Fibroblast of lung (primary cell): ENCODE measurements around the gene SBNO2. TPM values are rescaled to one million over a fixed set of nuclear protein-coding genes. Genes with fewer than 3 reads are reported as not detected.

Source experiments
- DNase-seq, 2 donors: peaks; one replicate each; pipeline versions ENCODE4 v3.0.0 to v3.0.0-alpha.2; 2010; ENCODE audit warnings: low read depth in 2 of 2
- H2AFZ ChIP-seq: 2 replicates; pipeline ENCODE4 v1.5.1; 2012; ENCODE audit warnings: low read length, control low read depth, inconsistent platforms
- H3K27ac ChIP-seq: 2 replicates; pipeline ENCODE4 v1.5.1; 2011; ENCODE audit warnings: low read length, control low read depth; ENCODE audit not compliant: insufficient read depth
- H3K27me3 ChIP-seq: 2 replicates; pipeline ENCODE4 v1.5.1; 2011; ENCODE audit warnings: mild to moderate bottlenecking, low read length; ENCODE audit not compliant: control insufficient read depth, insufficient read depth
- H3K36me3 ChIP-seq: 2 replicates; pipeline ENCODE4 v1.5.1; 2011; ENCODE audit warnings: low read length; ENCODE audit not compliant: control insufficient read depth, insufficient read depth
- H3K4me1 ChIP-seq: 2 replicates; pipeline ENCODE4 v1.5.1; 2011; ENCODE audit warnings: low read length; ENCODE audit not compliant: control insufficient read depth, insufficient read depth; ENCODE audit errors: extremely low read depth
- H3K4me2 ChIP-seq: 2 replicates; pipeline ENCODE4 v1.5.1; 2011; ENCODE audit warnings: low read length, control low read depth; ENCODE audit not compliant: insufficient read depth; ENCODE audit errors: extremely low read depth
- H3K4me3 ChIP-seq, 4 experiments: fragments of 200-600 bp in 1 of 4; sonication (generic) in 1 of 4; replicated peaks in 1 of 4; 2 replicates each; pipeline ENCODE4 v1.5.1; 2011 to 2016; ENCODE audit warnings: low read length in 4 of 4, low read depth in 3 of 4, mild to moderate bottlenecking in 3 of 4, control low read depth in 2 of 4, inconsistent platforms in 1 of 4, mixed read lengths in 1 of 4; ENCODE audit not compliant: insufficient read depth in 1 of 4; ENCODE audit errors: control extremely low read depth in 1 of 4
- H3K79me2 ChIP-seq: 2 replicates; pipeline ENCODE4 v1.5.1; 2012; ENCODE audit warnings: mild to moderate bottlenecking, low read length, inconsistent platforms; ENCODE audit not compliant: control insufficient read depth, insufficient read depth
- H3K9ac ChIP-seq: 2 replicates; pipeline ENCODE4 v1.5.1; 2011; ENCODE audit warnings: mild to moderate bottlenecking, low read length, control low read depth; ENCODE audit not compliant: insufficient read depth
- H3K9me3 ChIP-seq: 2 replicates; pipeline ENCODE4 v1.5.1; 2012; ENCODE audit warnings: low read depth, low read length; ENCODE audit not compliant: control insufficient read depth, insufficient read depth
- H4K20me1 ChIP-seq: 2 replicates; pipeline ENCODE4 v1.5.1; 2011; ENCODE audit warnings: low read length; ENCODE audit not compliant: control insufficient read depth, insufficient read depth; ENCODE audit errors: extremely low read depth
- CTCF ChIP-seq, 2 donors: IDR thresholded peaks in 1 of 2; conservative IDR thresholded peaks in 1 of 2; 1 replicate in 1 of 2; 2 replicates in 1 of 2; pipeline ENCODE4 v1.5.1; 2011 to 2012; ENCODE audit warnings: low read length in 2 of 2, control low read depth in 1 of 2, inconsistent platforms in 1 of 2, low read depth in 1 of 2, mild to moderate bottlenecking in 1 of 2
- EZH2 ChIP-seq: IDR thresholded peaks from 2 replicates; pipeline ENCODE4 v1.5.1; 2012; ENCODE audit warnings: low read length, control low read depth, mild to moderate bottlenecking; ENCODE audit errors: missing control alignments
- polyA plus RNA-seq, 2 donors: library from polyadenylated mRNA; depleted of rRNA in 1 of 2; stranded (reverse) in 1 of 2; unstranded in 1 of 2; fragments of >200 nt; gene quantifications; 2 replicates each; pipeline ENCODE4 v1.2.1, GENCODE V29; 2011 to 2012; ENCODE audit warnings: missing spikeins in 1 of 2
- total RNA-seq: library from RNA; depleted of rRNA; stranded (reverse); fragments of >200 nt; gene quantifications from 2 replicates; pipeline ENCODE4 v1.2.1, GENCODE V29; 2014

The SBNO2 gene
- total and polyA plus RNA-seq, 2 donors (not counting 1 experiment from before 2014, with no cell fraction given): 12.6 to 55.8 TPM

- Histone ChIP-seq H3K27me3 (no peaks in the 10 kb centered on the region), H3K9me3 (no peaks in the 10 kb centered on the region), H2AFZ (no peak overlapping the region), H3K27ac (peak overlapping the region; percentile 16), H3K79me2 (peaks cover 71% of the 10 kb centered on the region), H3K9ac (no peak overlapping the region), H3K4me1 (no peaks in the 10 kb centered on the region), H3K4me2 (no peak overlapping the region), H3K36me3 (peaks cover 46% of the 10 kb centered on the region), H3K4me3 (no peak overlapping the region), H4K20me1 (no peaks in the 10 kb centered on the region)
- no peak for TF ChIP-seq EZH2
- no peak for TF ChIP-seq CTCF (conservative IDR thresholded peaks at IDR 0.05 in 1 of 2, IDR thresholded peaks at IDR 0.05 in 1 of 2; ENCODE audit: low read depth in 1 of 2, low read length in 2 of 2)
- DNase-seq: no peak
Measured at GRCh38 chr19:1126984-1127760, 46.9 kb downstream of the SBNO2 start.

GRCh38 chr19:1125601-1126467 is 48.2 kb downstream of the SBNO2 start:
- H3K4me2 ChIP-seq: no peak overlapping the region
- H3K79me2 ChIP-seq: peaks cover 61% of the 10 kb centered on the region
- H3K27ac ChIP-seq: peak overlapping the region; percentile 23
- DNase-seq: peak; percentile 54 to 81
- H2AFZ ChIP-seq: no peak overlapping the region
- no peaks in the 10 kb centered on the region for H4K20me1 ChIP-seq
- H3K4me1 ChIP-seq: no peaks in the 10 kb centered on the region
- peaks cover 56% of the 10 kb centered on the region for H3K36me3 ChIP-seq
- H3K9ac ChIP-seq: no peak overlapping the region
- no peaks in the 10 kb centered on the region for H3K9me3 ChIP-seq
- TF ChIP-seq EZH2 (no peak), CTCF (conservative IDR thresholded peaks at IDR 0.05 in 1 of 2, IDR thresholded peaks at IDR 0.05 in 1 of 2; ENCODE audit: low read depth in 1 of 2, low read length in 2 of 2) (no peak)
- no peak overlapping the region for H3K4me3 ChIP-seq
- H3K27me3 ChIP-seq: no peaks in the 10 kb centered on the region
